Caco-2 (cell line): Measurements from ENCODE around the gene DACT1. TPM values are rescaled to one million over a fixed set of nuclear protein-coding genes. Genes with fewer than 3 reads are reported as not detected.

Source experiments
- BruUV-seq: library from RNA; stranded (reverse); fragments of 400-500 nt; replicated peaks from 2 replicates; lab custom pipeline; 2021; lab: Mats Ljungman, UMichigan
- CTCF ChIA-PET: fragments of 300-600 bp; sonication (Branson Sonifier 250); formaldehyde crosslinking; loops from one replicate; lab custom pipeline; 2022; ENCODE audit warnings: antibody characterized with exemption; lab: Charles Lee
- POLR2A ChIA-PET: fragments of 300-600 bp; sonication (Branson Sonifier 250); formaldehyde crosslinking; loops from one replicate; lab custom pipeline; 2022; ENCODE audit warnings: antibody characterized with exemption; lab: Charles Lee
- DNase-seq, 2 experiments: peaks; one replicate each; pipeline versions ENCODE4 v3.0.0 to v3.0.0-alpha.2; 2020 to 2022
- H3K27me3 ChIP-seq: replicated peaks from 2 replicates; pipeline ENCODE4 v1.6.0; 2011; ENCODE audit warnings: low read length; ENCODE audit not compliant: control insufficient read depth, insufficient read depth
- H3K36me3 ChIP-seq: 2 replicates; pipeline ENCODE4 v1.5.1; 2011; ENCODE audit warnings: low read length; ENCODE audit not compliant: control insufficient read depth, insufficient read depth
- H3K4me1 ChIP-seq: fragments of 250-450 bp; sonication (Bioruptor Pico); 2 replicates; pipeline ENCODE4 v1.5.1; 2020; ENCODE audit warnings: mild to moderate bottlenecking
- H3K4me3 ChIP-seq: 2 replicates; pipeline ENCODE4 v1.5.1; 2011; ENCODE audit warnings: low read depth, mild to moderate bottlenecking, control low read depth, low read length
- H3K9me3 ChIP-seq: fragments of 250-450 bp; sonication (Bioruptor Pico); 2 replicates; pipeline ENCODE4 v1.5.1; 2020; ENCODE audit warnings: mild to moderate bottlenecking, moderate library complexity
- H3K27ac Mint-ChIP-seq: one replicate; pipeline ENCODE4 v1.8.0; 2022; ENCODE audit warnings: mixed read lengths; ENCODE audit not compliant: unreplicated experiment
- H3K27me3 Mint-ChIP-seq: one replicate; pipeline ENCODE4 v1.8.0; 2022; ENCODE audit warnings: mixed read lengths; ENCODE audit not compliant: insufficient read depth, unreplicated experiment
- H3K36me3 Mint-ChIP-seq: one replicate; pipeline ENCODE4 v1.8.0; 2022; ENCODE audit warnings: mild to moderate bottlenecking, mixed read lengths; ENCODE audit not compliant: insufficient read depth, unreplicated experiment
- H3K4me1 Mint-ChIP-seq: one replicate; pipeline ENCODE4 v1.8.0; 2022; ENCODE audit warnings: low read depth, mixed read lengths; ENCODE audit not compliant: unreplicated experiment
- H3K4me3 Mint-ChIP-seq: one replicate; pipeline ENCODE4 v1.8.0; 2022; ENCODE audit warnings: mild to moderate bottlenecking, moderate library complexity, mixed read lengths; ENCODE audit not compliant: unreplicated experiment
- H3K9me3 Mint-ChIP-seq: one replicate; pipeline ENCODE4 v1.8.0; 2022; ENCODE audit warnings: mixed read lengths; ENCODE audit not compliant: unreplicated experiment
- CTCF ChIP-seq, 2 experiments: fragments of 200-600 bp in 1 of 2; IDR thresholded peaks; 1 replicate in 1 of 2; 2 replicates in 1 of 2; pipeline versions ENCODE4 v1.5.1 to v1.8.0; 2011 to 2022; ENCODE audit warnings: antibody characterized with exemption in 1 of 2, control low read depth in 1 of 2, inconsistent platforms in 1 of 2, low read depth in 1 of 2, low read length in 1 of 2, mild to moderate bottlenecking in 1 of 2, moderate library complexity in 1 of 2; ENCODE audit not compliant: insufficient read depth in 1 of 2, severe bottlenecking in 1 of 2, unreplicated experiment in 1 of 2
- intact Hi-C: fragments of 100-400 bp; cut with micrococcal nuclease; formaldehyde crosslinking; loops from one replicate; pipeline ENCODE4 v1.10.0; 2022; ENCODE audit not compliant: unreplicated experiment
- total RNA-seq: library from RNA; stranded (reverse); gene quantifications from 2 replicates; pipeline ENCODE4 v1.2.3, GENCODE V29; 2022

DACT1 gene
- total RNA-seq, 1 experiment from 2014 or later = 0.23 TPM

- POLR2A ChIA-PET = no interaction called here
- no peaks in the 10 kb centered on the region for H3K27me3 ChIP-seq
- no peaks in the 10 kb centered on the region for H3K36me3 ChIP-seq
- Mint-ChIP-seq H3K27me3 (no peaks in the 10 kb centered on the region), H3K9me3 (no peaks in the 10 kb centered on the region), H3K36me3 (no peaks in the 10 kb centered on the region), H3K4me1 (no peaks in the 10 kb centered on the region), H3K27ac (no peak overlapping the region), H3K4me3 (no peak overlapping the region)
- DNase-seq = no peak
- intact Hi-C loops = no loop called here
- TF ChIP-seq CTCF (IDR thresholded peaks at IDR 0.05; ENCODE audit: insufficient read depth in 1 of 2, low read depth in 1 of 2, low read length in 1 of 2, severe bottlenecking in 1 of 2, unreplicated experiment in 1 of 2) = no peak
- CTCF ChIA-PET = no interaction called here
- H3K9me3 ChIP-seq = no peaks in the 10 kb centered on the region
- H3K4me3 ChIP-seq = no peak overlapping the region
- H3K4me1 ChIP-seq = no peaks in the 10 kb centered on the region
- no TSS peak for BruUV-seq
Measured at GRCh38 chr14:58597041-58597440, 40.7 kb upstream of the DACT1 start.

GRCh38 chr14:58598028-58598803 is 39.5 kb upstream of the DACT1 start:
- no peak for DNase-seq
- Histone ChIP-seq H3K9me3 (no peaks in the 10 kb centered on the region), H3K4me1 (no peaks in the 10 kb centered on the region), H3K27me3 (no peaks in the 10 kb centered on the region), H3K4me3 (no peak overlapping the region), H3K36me3 (no peaks in the 10 kb centered on the region)
- Mint-ChIP-seq H3K9me3 (no peaks in the 10 kb centered on the region), H3K36me3 (no peaks in the 10 kb centered on the region), H3K4me3 (no peak overlapping the region), H3K4me1 (no peaks in the 10 kb centered on the region), H3K27ac (no peak overlapping the region), H3K27me3 (no peaks in the 10 kb centered on the region)
- no peak for TF ChIP-seq CTCF (IDR thresholded peaks at IDR 0.05; ENCODE audit: insufficient read depth in 1 of 2, low read depth in 1 of 2, low read length in 1 of 2, severe bottlenecking in 1 of 2, unreplicated experiment in 1 of 2)
- ChIA-PET CTCF (no interaction called here), POLR2A (no interaction called here)
- intact Hi-C loops = no loop called here
- BruUV-seq = no TSS peak

DNA sequence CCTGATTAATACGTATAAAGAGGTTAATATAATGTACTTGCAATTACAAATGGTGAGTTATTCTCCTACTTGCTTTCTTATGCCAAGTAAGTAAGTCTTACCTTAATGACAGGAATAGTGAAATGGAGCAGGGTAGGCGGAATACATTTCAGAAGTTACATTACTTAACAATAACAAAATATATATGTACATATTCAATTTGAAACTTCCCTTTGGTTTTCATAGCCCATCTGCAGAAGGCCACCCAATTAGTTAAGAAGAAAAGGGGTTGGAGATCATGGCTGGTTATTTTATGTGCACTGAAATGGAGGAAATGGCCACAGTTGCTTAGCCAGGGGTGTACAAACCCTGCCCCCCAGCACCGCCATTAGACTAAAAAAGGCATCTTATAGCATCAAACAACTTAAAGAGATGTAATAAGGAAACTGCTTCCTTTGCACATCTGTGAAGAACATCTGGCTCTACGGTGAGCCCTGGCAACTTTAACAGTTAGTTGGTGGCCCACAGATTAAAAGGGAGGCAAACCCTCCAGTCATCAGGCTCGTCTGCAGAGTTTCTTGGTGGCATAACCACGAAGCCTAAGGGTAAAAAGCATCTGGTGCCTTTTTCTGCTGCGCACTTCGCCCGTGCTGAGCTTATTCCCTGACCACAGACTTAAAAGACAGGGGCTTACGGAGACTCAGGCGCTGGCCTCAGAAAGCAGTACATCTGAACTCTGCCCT is 38.8 kb upstream of the DACT1 start:
- no peak overlapping the region for H3K4me3 Mint-ChIP-seq
- CTCF ChIA-PET = no interaction called here
- POLR2A ChIA-PET = no interaction called here

More for the DNA sequence above, 38.8 kb upstream of the DACT1 start:
- H3K9me3 ChIP-seq = no peaks in the 10 kb centered on the region
- no peaks in the 10 kb centered on the region for H3K4me1 ChIP-seq
- TF ChIP-seq CTCF (IDR thresholded peaks at IDR 0.05; ENCODE audit: insufficient read depth in 1 of 2, low read depth in 1 of 2, low read length in 1 of 2, severe bottlenecking in 1 of 2, unreplicated experiment in 1 of 2) = no peak
- Mint-ChIP-seq H3K27ac (no peak overlapping the region), H3K4me1 (no peaks in the 10 kb centered on the region), H3K27me3 (no peaks in the 10 kb centered on the region), H3K36me3 (no peaks in the 10 kb centered on the region), H3K9me3 (no peaks in the 10 kb centered on the region)
- H3K4me3 ChIP-seq = no peak overlapping the region
- intact Hi-C loops = no loop called here
- no peak for DNase-seq
- H3K36me3 ChIP-seq = no peaks in the 10 kb centered on the region
- no peaks in the 10 kb centered on the region for H3K27me3 ChIP-seq
- BruUV-seq = no TSS peak
